GM19397 (cell line): ENCODE results near the gene DHRSX.
"Not testable (repeated sequence)": the region's sequence is repeated elsewhere in the genome, so short reads cannot be mapped to it uniquely, and the experiment has no call there.

Experiments used
- ATAC-seq: cut with Tn5 transposase; IDR thresholded peaks from one replicate; pipeline ENCODE4 v1.9.1; 2021; ENCODE audit warnings: mild to moderate bottlenecking, moderate library complexity; ENCODE audit not compliant: unreplicated experiment

DHRSX gene

DNA sequence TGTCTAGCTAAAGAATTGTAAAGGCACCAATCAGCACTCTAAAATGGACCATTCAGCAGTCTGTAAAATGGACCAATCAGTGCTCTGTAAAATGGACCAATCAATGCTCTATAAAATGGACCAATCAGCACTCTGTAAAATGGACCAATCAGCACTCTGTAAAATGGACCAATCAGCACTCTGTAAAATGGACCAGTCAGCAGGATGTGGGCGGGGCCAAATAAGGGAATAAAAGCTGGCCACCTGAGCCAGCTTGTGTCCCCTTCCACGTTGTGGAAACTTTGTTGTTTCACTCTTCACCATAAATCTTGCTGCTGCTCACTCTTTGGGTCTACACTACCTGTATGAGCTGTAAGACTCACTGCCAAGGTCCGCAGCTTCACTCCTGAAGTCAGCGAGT, 230.0 kb downstream of the DHRSX start:
- not testable (repeated sequence) for ATAC-seq

DNA sequence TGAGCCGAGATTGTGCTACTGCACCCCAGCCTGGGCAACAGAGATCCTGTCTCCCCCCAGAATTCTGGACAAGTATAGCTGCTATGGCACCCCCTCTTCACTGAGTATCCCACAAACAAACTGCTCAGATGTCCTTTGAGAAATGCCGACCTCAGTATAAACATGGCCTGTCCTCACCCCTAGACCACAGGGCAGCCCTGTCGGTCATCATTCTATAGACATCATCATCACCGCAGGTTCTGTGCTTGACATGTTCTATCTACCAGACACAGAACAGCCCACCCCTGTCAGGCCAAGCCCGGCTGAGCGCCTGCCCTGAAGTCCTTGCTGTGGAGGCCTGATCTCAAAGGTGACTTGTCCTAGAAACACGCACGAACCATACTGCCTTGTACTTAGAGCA, 232.9 kb downstream of the DHRSX start:
- no peak for ATAC-seq

DNA sequence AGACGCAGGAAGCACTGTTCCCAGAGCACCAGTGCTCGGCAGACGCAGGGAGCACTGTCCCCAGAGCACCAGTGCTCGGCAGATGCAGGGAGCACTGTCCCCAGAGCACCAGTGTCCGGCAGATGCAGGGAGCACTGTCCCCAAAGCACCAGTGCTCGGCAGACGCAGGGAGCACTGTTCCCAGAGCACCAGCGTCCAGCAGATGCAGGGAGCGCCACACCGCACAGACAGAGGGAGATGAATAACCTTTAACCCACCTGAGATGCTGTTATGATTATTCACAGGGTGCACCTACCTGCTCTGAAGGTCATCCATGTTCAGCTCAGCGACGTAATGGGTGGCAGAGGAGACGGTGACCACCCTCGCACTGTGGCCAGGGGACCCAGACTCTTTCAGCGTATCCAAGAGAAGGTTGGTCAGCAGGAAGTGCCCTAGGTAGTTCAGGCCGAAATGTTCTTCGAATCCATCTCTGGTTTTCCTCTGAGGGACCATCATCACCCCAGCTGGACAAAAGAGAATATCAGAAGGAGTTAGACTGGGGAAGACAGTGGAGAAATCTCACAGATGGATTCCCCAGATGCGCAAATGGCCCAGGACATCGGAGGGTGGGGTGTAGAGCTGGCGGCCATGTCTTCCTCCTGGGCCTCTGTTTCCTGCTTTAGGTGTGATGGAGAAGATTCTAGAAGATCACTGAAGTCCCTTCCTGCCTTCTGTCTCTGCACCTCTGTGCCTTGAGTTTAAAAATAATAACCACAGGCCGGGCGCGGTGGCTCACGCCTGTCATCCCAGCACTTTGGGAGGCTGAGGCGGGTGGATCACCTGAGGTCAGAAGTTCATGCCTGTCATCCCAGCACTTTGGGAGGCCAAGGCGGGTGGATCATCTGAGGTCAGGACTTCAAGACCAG, 234.1 kb downstream of the DHRSX start:
- ATAC-seq: no peak

GRCh38 chrX:2265658-2266444, 234.9 kb downstream of the DHRSX start:
- not testable (repeated sequence) for ATAC-seq

GRCh38 chrX:2264179-2265030, 236.4 kb downstream of the DHRSX start:
- ATAC-seq: no peak

DNA sequence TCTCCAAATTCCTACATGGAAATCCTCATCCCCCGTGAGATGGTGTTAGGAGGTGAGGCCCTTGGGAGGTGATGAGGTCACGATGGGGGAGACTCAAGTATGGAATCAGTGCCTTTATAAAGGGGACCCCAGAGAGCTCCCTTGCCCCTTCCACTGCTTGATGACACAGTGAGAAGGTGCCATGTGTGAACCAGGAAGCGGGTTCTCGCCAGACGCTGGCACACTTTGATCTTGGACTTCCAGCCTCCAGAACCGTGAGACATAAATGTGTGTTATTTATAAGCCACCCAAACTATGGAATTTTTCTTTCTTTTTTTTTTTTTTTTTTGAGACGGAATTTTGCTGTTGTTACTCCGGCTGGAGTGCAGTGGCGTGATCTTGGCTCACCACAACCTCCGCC, 237.6 kb downstream of the DHRSX start:
- ATAC-seq: no peak

DNA sequence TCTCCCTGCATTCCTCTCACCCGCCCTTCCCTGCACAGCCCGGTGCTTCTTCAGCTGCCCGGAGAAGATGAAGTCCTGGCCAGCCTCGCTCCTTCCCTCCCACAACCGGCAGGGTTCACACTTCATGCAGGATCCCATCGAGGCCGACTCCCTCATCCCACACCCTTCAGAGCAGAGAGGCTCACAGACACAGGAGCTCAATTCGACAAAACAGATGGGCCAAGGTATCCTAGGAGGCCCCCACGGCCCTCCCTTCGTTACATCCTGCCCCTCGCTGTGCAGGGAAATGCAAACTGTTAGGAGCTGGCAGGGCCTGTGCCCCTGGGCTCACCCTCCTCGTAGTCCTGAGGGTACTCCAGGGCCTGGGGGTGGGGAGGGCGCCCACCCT, 238.1 kb downstream of the DHRSX start:
- ATAC-seq: no peak

GRCh38 chrX:2261831-2262667, 238.7 kb downstream of the DHRSX start:
- no peak for ATAC-seq

DNA sequence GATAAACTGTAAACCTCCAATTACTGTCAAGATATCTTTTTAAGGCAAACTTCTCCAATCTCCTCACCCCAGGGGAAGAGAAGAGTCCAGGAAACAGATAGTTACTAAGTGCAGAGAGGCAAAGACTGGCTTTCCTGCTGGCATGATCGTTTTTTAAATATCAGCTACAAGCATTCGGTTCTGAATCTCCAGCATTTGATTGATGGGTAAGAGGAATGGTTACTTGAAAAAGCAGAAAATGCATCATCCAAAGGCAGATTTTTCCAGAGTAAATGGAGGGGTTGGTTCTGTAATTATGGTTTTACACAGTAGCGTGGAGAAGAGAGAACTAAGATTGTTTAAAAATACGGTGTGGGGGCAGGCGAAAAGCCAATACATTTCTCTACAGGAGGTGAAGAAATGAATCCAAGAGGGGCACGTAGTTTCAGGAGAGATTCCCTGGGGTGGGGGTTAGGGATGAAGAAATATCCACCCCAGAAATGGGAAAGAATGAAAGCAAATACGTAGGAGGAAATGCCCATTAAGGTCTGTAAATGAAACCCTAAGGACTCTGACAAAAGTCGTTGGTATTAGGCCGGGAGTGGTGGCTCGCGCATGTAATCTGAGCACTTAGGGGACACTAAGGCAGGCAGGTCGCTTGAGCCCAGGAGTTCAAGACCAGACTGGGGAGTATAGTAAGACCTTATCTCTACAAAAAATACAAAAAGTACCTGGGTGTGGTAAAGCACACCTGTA, 248.3 kb downstream of the DHRSX start:
- ATAC-seq: no peak

DNA sequence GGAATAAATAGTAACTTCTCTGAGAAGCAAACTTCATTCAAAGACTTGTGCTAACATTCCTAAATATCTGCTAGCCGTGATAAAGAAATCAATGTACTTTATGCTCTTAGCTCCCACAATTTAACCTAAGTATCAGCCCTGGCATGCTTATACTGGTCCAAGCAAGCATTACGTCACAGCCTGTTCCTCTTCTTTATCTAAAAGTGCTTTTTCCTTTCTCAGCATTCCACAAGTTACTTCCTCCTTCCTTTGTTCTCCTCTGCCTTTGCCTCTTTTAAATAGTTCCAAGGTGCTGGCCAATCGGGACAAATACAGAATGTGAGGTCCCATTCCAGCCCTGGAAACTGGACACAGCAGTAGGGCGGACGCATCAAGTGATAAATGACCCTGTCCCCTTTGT, 249.6 kb downstream of the DHRSX start:
- ATAC-seq: no peak

GRCh38 chrX:2243913-2244460, 256.8 kb downstream of the DHRSX start:
- ATAC-seq: no peak

DNA sequence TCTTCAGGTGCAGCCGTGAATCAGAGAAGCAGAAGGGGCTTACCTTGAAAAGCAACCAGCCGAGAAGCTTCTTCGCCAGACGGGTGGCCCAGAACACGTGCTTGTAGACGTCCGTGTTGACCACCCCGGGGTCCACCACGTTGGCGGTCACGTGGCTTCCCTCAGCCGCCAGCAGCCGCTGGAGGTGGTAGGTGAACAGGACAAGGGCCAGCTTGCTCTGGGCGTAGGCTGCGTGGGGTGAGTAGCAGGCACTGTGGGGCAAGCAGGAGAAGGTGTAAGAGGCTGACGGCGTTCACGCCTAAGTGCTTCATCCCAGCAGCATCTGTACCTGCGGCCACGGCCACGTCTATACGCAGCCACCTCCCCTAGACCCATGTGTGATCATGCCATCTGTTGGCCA, 257.8 kb downstream of the DHRSX start:
- no peak for ATAC-seq

- no peak for ATAC-seq
Measured at GRCh38 chrX:2242326-2242725, 258.4 kb downstream of the DHRSX start.

- ATAC-seq: not testable (repeated sequence)
Measured at GRCh38 chrX:2241496-2241895, 259.3 kb downstream of the DHRSX start.

DNA sequence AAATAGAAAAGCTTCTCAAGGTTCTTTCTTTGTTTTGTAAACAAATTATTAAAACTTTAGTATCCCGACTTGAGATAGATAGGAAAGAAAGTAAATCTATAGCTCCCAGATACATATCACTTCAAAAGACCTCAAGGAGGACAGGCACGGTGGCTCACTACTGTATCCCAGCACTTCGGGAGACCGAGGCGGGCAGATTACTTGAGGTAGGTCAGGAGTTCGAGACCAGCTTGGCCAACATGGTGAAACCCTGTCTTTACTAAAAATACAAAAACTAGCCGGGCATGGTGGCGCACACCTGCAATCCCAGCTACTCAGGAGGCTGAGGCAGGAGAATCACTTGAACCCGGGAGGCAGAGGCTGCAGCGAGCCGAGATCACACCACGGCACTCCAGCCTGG, 260.0 kb downstream of the DHRSX start:
- ATAC-seq: not testable (repeated sequence)

- no peak for ATAC-seq
Measured at GRCh38 chrX:2237976-2238375, 262.8 kb downstream of the DHRSX start.

DNA sequence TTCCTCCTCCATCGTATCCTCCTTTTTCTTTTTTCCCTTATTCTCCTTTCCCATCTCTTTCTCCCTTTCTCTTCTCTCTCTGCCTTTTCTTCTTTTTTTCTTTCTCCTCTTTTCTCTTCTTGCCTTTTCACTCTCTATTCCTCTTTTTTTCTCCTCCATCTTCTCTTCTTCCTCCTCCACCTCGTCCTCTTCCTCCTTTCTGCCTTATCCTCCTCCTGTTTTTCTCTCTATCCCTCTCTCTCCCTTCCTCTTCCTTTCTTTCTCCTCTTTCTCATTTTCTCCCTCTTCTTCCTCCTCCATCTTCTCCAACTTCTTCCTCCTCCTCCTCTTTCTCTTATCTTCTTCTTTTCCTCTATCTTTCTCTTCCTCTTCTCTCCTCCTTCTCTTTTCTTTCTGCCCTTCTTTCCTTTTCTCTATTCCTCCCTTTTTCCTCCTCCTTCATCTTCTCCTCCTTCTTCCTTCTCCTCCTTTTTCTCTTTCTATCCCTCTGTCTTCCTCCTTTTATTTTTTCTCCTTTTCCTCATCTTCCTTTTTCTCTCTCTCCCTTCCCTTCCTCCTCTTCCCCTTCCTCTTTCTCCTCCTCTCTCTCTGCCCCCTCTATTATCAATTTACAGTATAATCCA, 269.1 kb downstream of the DHRSX start:
- ATAC-seq: no peak

GRCh38 chrX:2230457-2230856, 270.3 kb downstream of the DHRSX start:
- ATAC-seq: no peak

GRCh38 chrX:2228536-2228935, 272.2 kb downstream of the DHRSX start:
- no peak for ATAC-seq
